GM18909 (cell line): ENCODE data around the gene CCDC18.
A peak's percentile ranks its signal among the peaks of the same experiment; 100 is the strongest.

Experiments
- ATAC-seq: cut with Tn5 transposase; IDR thresholded peaks from one replicate; pipeline ENCODE4 v1.9.1; 2021; ENCODE audit warnings: mild to moderate bottlenecking; ENCODE audit not compliant: unreplicated experiment, poor library complexity

Gene CCDC18

GRCh38 chr1:93301131-93301530 is 120.6 kb downstream of the CCDC18 start:
- ATAC-seq, result no peak

- ATAC-seq, result no peak
These were observed 121.6 kb downstream of the CCDC18 start for GRCh38 chr1:93302078-93302477.

- ATAC-seq, result peak; percentile 50
These were observed 124.2 kb downstream of the CCDC18 start for GRCh38 chr1:93304716-93305138.

- no peak for ATAC-seq
These were observed 126.4 kb downstream of the CCDC18 start for GRCh38 chr1:93306920-93307319.

- no peak for ATAC-seq
These were observed 132.5 kb downstream of the CCDC18 start for GRCh38 chr1:93313026-93313425.

- no peak for ATAC-seq
These were observed 136.7 kb downstream of the CCDC18 start for GRCh38 chr1:93317207-93317606.

- ATAC-seq, result no peak
These were observed 137.4 kb downstream of the CCDC18 start for GRCh38 chr1:93317943-93318342.

- ATAC-seq, result no peak
These were observed 141.2 kb downstream of the CCDC18 start for GRCh38 chr1:93321720-93322119.

- ATAC-seq, result no peak
These were observed 141.8 kb downstream of the CCDC18 start for GRCh38 chr1:93322349-93322748.

GRCh38 chr1:93323185-93323820 is 142.8 kb downstream of the CCDC18 start:
- no peak for ATAC-seq

GRCh38 chr1:93324486-93325464 is 144.3 kb downstream of the CCDC18 start:
- ATAC-seq, result no peak
